ENCODE results near the gene CILP. TPM values are rescaled to one million over a fixed set of nuclear protein-coding genes. Genes with fewer than 3 reads are reported as not detected.

CILP gene
- total and polyA plus RNA-seq, 2 experiments from 2014 or later: 0.03 TPM; not detected in 1

- TF ChIP-seq ZNF462 (CRISPR knock-in tag; IDR thresholded peaks at IDR 0.05): no peak
Observed at GRCh38 chr15:65163041-65163440, 48.2 kb downstream of the CILP start (continued).

GRCh38 chr15:65156692-65157091, 54.6 kb downstream of the CILP start:
- peaks cover 41% of the 10 kb centered on the region for H3K36me3 Mint-ChIP-seq (ENCODE audit: low read depth)
- Histone ChIP-seq H3K4me1 (ENCODE audit: insufficient read depth) (no peaks in the 10 kb centered on the region), H3K4me2 (no peak overlapping the region), H3K27me3 (ENCODE audit: insufficient read depth) (no peaks in the 10 kb centered on the region), H3K79me2 (replicated peaks; ENCODE audit: insufficient read depth) (no peaks in the 10 kb centered on the region), H3K36me3 (ENCODE audit: insufficient read depth) (peaks cover 29% of the 10 kb centered on the region), H3K4me3 (no peak overlapping the region), H3F3A (replicated peaks; ENCODE audit: low read depth) (no peaks in the 10 kb centered on the region), H3K9me2 (ENCODE audit: insufficient read depth) (no peaks in the 10 kb centered on the region), H3K27ac (ENCODE audit: low read depth) (no peak overlapping the region), H2AFZ (no peak overlapping the region), H4K20me1 (replicated peaks; ENCODE audit: insufficient read depth) (peaks cover 13% of the 10 kb centered on the region; the same call in 1 of the 2 replicates)
- no peak for ATAC-seq
- H3K27ac Mint-ChIP-seq: no peak overlapping the region
- H3K27me3 Mint-ChIP-seq (ENCODE audit: insufficient read depth, low read depth, poor library complexity): no peaks in the 10 kb centered on the region
- H3K4me3 Mint-ChIP-seq: no peak overlapping the region
- no peaks in the 10 kb centered on the region for H3K9me3 Mint-ChIP-seq
- TF ChIP-seq REST (IDR thresholded peaks at IDR 0.05; ENCODE audit: unreplicated experiment): no peak
- no peak for TF ChIP-seq JUNB (IDR thresholded peaks at IDR 0.05; ENCODE audit: unreplicated experiment)
- TF ChIP-seq ZNF114 (CRISPR knock-in tag; IDR thresholded peaks at IDR 0.05): no peak
- no peak for TF ChIP-seq POLR2AphosphoS5 (IDR thresholded peaks at IDR 0.05; ENCODE audit: low read depth)
- TF ChIP-seq EZH2phosphoT487 (IDR thresholded peaks at IDR 0.05; ENCODE audit: unreplicated experiment): no peak
- H3K4me1 Mint-ChIP-seq: no peaks in the 10 kb centered on the region
- no peak for DNase-seq (ENCODE audit: low spot score)
